GM23338 (cell line): ENCODE results near the gene MPHOSPH9. TPM values are rescaled to one million over a fixed set of nuclear protein-coding genes. Genes with fewer than 3 reads are reported as not detected.

Experiments
- ATAC-seq: fragments of 200-7000 bp; cut with Tn5 transposase; 3 replicates; pipeline ENCODE4 v1.9.1; 2020
- DNase-seq: peaks from one replicate; pipeline ENCODE4 v3.0.0-alpha.2; 2015; ENCODE audit warnings: low spot score
- H2AFZ ChIP-seq: fragments of 200-600 bp; sonication (generic); 2 replicates; pipeline ENCODE4 v1.8.0; 2016; ENCODE audit warnings: antibody characterized with exemption, mild to moderate bottlenecking, moderate library complexity
- H3F3A ChIP-seq: fragments of 200-600 bp; sonication (generic); replicated peaks from 2 replicates; pipeline ENCODE4 v1.8.0; 2017; ENCODE audit warnings: antibody characterized with exemption, mixed run types, low read depth
- H3K27ac ChIP-seq: fragments of 200-600 bp; sonication (generic); 2 replicates; pipeline ENCODE4 v1.6.1; 2016; ENCODE audit warnings: low read depth
- H3K27me3 ChIP-seq: fragments of 200-600 bp; sonication (generic); 2 replicates; pipeline ENCODE4 v1.8.0; 2016; ENCODE audit warnings: mild to moderate bottlenecking, mixed run types, moderate library complexity; ENCODE audit not compliant: insufficient read depth
- H3K36me3 ChIP-seq: fragments of 200-600 bp; sonication (generic); 2 replicates; pipeline ENCODE4 v1.8.0; 2016; ENCODE audit warnings: mild to moderate bottlenecking; ENCODE audit not compliant: insufficient read depth
- H3K4me1 ChIP-seq: fragments of 200-600 bp; sonication (generic); 2 replicates; pipeline ENCODE4 v1.8.0; 2016; ENCODE audit warnings: mild to moderate bottlenecking, moderate library complexity; ENCODE audit not compliant: insufficient read depth
- H3K4me2 ChIP-seq: fragments of 200-600 bp; sonication (generic); 2 replicates; pipeline ENCODE4 v1.7.1; 2017; ENCODE audit warnings: mixed run types
- H3K4me3 ChIP-seq: fragments of 200-600 bp; sonication (generic); 2 replicates; pipeline ENCODE4 v1.6.1; 2016; ENCODE audit warnings: mixed run types
- H3K79me2 ChIP-seq: fragments of 200-600 bp; sonication (generic); replicated peaks from 2 replicates; pipeline ENCODE4 v1.8.0; 2017; ENCODE audit warnings: mild to moderate bottlenecking; ENCODE audit not compliant: insufficient read depth
- H3K9me2 ChIP-seq: fragments of 200-600 bp; sonication (generic); 2 replicates; pipeline ENCODE4 v1.8.0; 2017; ENCODE audit not compliant: insufficient read depth
- H4K20me1 ChIP-seq: fragments of 200-600 bp; sonication (generic); replicated peaks from 2 replicates; pipeline ENCODE4 v1.8.0; 2017; ENCODE audit warnings: mild to moderate bottlenecking; ENCODE audit not compliant: insufficient read depth
- H3K27ac Mint-ChIP-seq: 2 replicates; pipeline ENCODE4 v1.8.0; 2020; ENCODE audit warnings: inconsistent platforms, mild to moderate bottlenecking, moderate library complexity, mixed read lengths
- H3K27me3 Mint-ChIP-seq: 3 replicates; pipeline ENCODE4 v1.8.0; 2022; ENCODE audit warnings: low read depth, mild to moderate bottlenecking, moderate library complexity, mixed read lengths, inconsistent platforms; ENCODE audit not compliant: insufficient read depth, poor library complexity
- H3K36me3 Mint-ChIP-seq: 3 replicates; pipeline ENCODE4 v1.8.0; 2021; ENCODE audit warnings: low read depth, mild to moderate bottlenecking, inconsistent platforms, moderate library complexity, mixed read lengths
- H3K4me1 Mint-ChIP-seq: 3 replicates; pipeline ENCODE4 v1.8.0; 2020; ENCODE audit warnings: mild to moderate bottlenecking, inconsistent platforms, mixed read lengths
- H3K4me3 Mint-ChIP-seq: 3 replicates; pipeline ENCODE4 v1.8.0; 2021; ENCODE audit warnings: moderate library complexity, mild to moderate bottlenecking, inconsistent platforms, mixed read lengths
- H3K9me3 Mint-ChIP-seq: 3 replicates; pipeline ENCODE4 v1.8.0; 2020; ENCODE audit warnings: moderate library complexity, mild to moderate bottlenecking, inconsistent platforms, mixed read lengths
- CREB1 ChIP-seq: fragments of 250-450 bp; sonication (Bioruptor Pico); IDR thresholded peaks from 2 replicates; pipeline ENCODE4 v1.5.0; 2020; ENCODE audit warnings: low read depth, mild to moderate bottlenecking, moderate library complexity
- EZH2 ChIP-seq: fragments of 200-600 bp; sonication (generic); IDR thresholded peaks from one replicate; pipeline ENCODE4 v1.8.0; 2017; ENCODE audit warnings: antibody characterized with exemption, mild to moderate bottlenecking, low read depth; ENCODE audit not compliant: unreplicated experiment
- EZH2phosphoT487 ChIP-seq: fragments of 200-600 bp; sonication (generic); IDR thresholded peaks from one replicate; pipeline ENCODE4 v1.8.1; 2018; ENCODE audit warnings: antibody characterized with exemption; ENCODE audit not compliant: unreplicated experiment
- JUNB ChIP-seq: IDR thresholded peaks from one replicate; pipeline ENCODE4 v1.6.1; 2016; ENCODE audit warnings: antibody characterized with exemption; ENCODE audit not compliant: unreplicated experiment
- NANOG ChIP-seq: IDR thresholded peaks from 2 replicates; pipeline ENCODE4 v1.6.1; 2016; ENCODE audit warnings: antibody characterized with exemption, borderline replicate concordance
- POLR2AphosphoS5 ChIP-seq: IDR thresholded peaks from 2 replicates; pipeline ENCODE4 v1.6.1; 2016; ENCODE audit warnings: antibody characterized with exemption, low read depth
- STAT1 ChIP-seq: IDR thresholded peaks from one replicate; pipeline ENCODE4 v1.6.1; 2016; ENCODE audit warnings: antibody characterized with exemption; ENCODE audit not compliant: unreplicated experiment
- ZNF114 ChIP-seq: fragments of 250-450 bp; sonication (Bioruptor Pico); IDR thresholded peaks from 2 replicates; pipeline ENCODE4 v1.5.0; 2020; ENCODE audit warnings: mild to moderate bottlenecking, moderate library complexity
- ZNF331 ChIP-seq: fragments of 250-450 bp; sonication (Bioruptor Pico); IDR thresholded peaks from 2 replicates; pipeline ENCODE4 v1.5.0; 2020; ENCODE audit warnings: low read depth, mild to moderate bottlenecking, moderate library complexity
- ZNF462 ChIP-seq: fragments of 250-450 bp; sonication (Bioruptor Pico); IDR thresholded peaks from 2 replicates; pipeline ENCODE4 v1.5.0; 2020; ENCODE audit warnings: mild to moderate bottlenecking, moderate library complexity
- polyA plus RNA-seq: library from polyadenylated mRNA; unstranded; fragments of >200 nt; fragmentation: Nextera tagmentation; extraction: Ambion mirVana; gene quantifications from 2 replicates; pipeline ENCODE4 v1.2.1, GENCODE V29; 2016
- total RNA-seq: library from RNA; depleted of rRNA; stranded (reverse); fragments of >200 nt; shearing (Covaris generic); gene quantifications from 2 replicates; pipeline ENCODE4 v1.2.3, GENCODE V29; 2014
- TF ChIP-seq, protein P1 (sequence below): IDR thresholded peaks from 2 replicates; pipeline ENCODE4 v1.6.1; 2016; ENCODE audit warnings: antibody characterized with exemption
- TF ChIP-seq, protein P2 (sequence below), 2 experiments: fragments of 200-600 bp in 1 of 2; sonication (generic) in 1 of 2; conservative IDR thresholded peaks; 2 replicates each; pipeline versions ENCODE4 v1.5.1 to v1.6.1; 2016 to 2017; ENCODE audit warnings: antibody characterized with exemption in 2 of 2, low read depth in 2 of 2, mild to moderate bottlenecking in 2 of 2, moderate library complexity in 1 of 2
- TF ChIP-seq, protein P3 (sequence below): IDR thresholded peaks from one replicate; pipeline ENCODE4 v1.6.1; 2018; ENCODE audit warnings: antibody characterized with exemption; ENCODE audit not compliant: unreplicated experiment

Gene MPHOSPH9
- total and polyA plus RNA-seq, 2 experiments from 2014 or later = 30.5 to 77.9 TPM

- no peaks in the 10 kb centered on the region; the same call in 1 of the 2 replicates for H4K20me1 ChIP-seq
- H3K4me1 ChIP-seq = peaks cover 8% of the 10 kb centered on the region
- peaks cover 4% of the 10 kb centered on the region; the same call in 2 of the 3 replicates for H3K4me1 Mint-ChIP-seq
- H3K9me3 Mint-ChIP-seq = no peaks in the 10 kb centered on the region
- H3K4me3 ChIP-seq = no peak overlapping the region
- DNase-seq (no peak), ATAC-seq (no peak)
- H3K27me3 ChIP-seq = no peaks in the 10 kb centered on the region
- H3K4me2 ChIP-seq = no peak overlapping the region
- H3K36me3 ChIP-seq = peaks cover 7% of the 10 kb centered on the region; the same call in 1 of the 2 replicates
- H3K79me2 ChIP-seq = peaks cover 23% of the 10 kb centered on the region
- H3F3A ChIP-seq = no peaks in the 10 kb centered on the region
- peaks cover 7% of the 10 kb centered on the region for H3K36me3 Mint-ChIP-seq
- H2AFZ ChIP-seq = no peak overlapping the region
- H3K9me2 ChIP-seq = no peaks in the 10 kb centered on the region
- H3K27ac ChIP-seq = 0 out of 2 replicates have a peak overlapping the region, but pooled peaks have one; percentile 29
- peaks cover 7% of the 10 kb centered on the region for H3K27me3 Mint-ChIP-seq
- no peak overlapping the region for H3K27ac Mint-ChIP-seq
- no peak for TF ChIP-seq EZH2
- TF ChIP-seq ZNF114 (CRISPR knock-in tag) = no peak
- TF ChIP-seq, protein P1, sequence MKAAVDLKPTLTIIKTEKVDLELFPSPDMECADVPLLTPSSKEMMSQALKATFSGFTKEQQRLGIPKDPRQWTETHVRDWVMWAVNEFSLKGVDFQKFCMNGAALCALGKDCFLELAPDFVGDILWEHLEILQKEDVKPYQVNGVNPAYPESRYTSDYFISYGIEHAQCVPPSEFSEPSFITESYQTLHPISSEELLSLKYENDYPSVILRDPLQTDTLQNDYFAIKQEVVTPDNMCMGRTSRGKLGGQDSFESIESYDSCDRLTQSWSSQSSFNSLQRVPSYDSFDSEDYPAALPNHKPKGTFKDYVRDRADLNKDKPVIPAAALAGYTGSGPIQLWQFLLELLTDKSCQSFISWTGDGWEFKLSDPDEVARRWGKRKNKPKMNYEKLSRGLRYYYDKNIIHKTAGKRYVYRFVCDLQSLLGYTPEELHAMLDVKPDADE = no peak
- no peak for TF ChIP-seq NANOG
- TF ChIP-seq, protein P2, sequence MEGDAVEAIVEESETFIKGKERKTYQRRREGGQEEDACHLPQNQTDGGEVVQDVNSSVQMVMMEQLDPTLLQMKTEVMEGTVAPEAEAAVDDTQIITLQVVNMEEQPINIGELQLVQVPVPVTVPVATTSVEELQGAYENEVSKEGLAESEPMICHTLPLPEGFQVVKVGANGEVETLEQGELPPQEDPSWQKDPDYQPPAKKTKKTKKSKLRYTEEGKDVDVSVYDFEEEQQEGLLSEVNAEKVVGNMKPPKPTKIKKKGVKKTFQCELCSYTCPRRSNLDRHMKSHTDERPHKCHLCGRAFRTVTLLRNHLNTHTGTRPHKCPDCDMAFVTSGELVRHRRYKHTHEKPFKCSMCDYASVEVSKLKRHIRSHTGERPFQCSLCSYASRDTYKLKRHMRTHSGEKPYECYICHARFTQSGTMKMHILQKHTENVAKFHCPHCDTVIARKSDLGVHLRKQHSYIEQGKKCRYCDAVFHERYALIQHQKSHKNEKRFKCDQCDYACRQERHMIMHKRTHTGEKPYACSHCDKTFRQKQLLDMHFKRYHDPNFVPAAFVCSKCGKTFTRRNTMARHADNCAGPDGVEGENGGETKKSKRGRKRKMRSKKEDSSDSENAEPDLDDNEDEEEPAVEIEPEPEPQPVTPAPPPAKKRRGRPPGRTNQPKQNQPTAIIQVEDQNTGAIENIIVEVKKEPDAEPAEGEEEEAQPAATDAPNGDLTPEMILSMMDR (conservative IDR thresholded peaks at IDR 0.05; ENCODE audit: low read depth in 2 of 2) = no peak
- no peak for TF ChIP-seq JUNB
- TF ChIP-seq ZNF331 = no peak
- no peak for TF ChIP-seq POLR2AphosphoS5
- no peak for TF ChIP-seq EZH2phosphoT487
- TF ChIP-seq, protein P3, sequence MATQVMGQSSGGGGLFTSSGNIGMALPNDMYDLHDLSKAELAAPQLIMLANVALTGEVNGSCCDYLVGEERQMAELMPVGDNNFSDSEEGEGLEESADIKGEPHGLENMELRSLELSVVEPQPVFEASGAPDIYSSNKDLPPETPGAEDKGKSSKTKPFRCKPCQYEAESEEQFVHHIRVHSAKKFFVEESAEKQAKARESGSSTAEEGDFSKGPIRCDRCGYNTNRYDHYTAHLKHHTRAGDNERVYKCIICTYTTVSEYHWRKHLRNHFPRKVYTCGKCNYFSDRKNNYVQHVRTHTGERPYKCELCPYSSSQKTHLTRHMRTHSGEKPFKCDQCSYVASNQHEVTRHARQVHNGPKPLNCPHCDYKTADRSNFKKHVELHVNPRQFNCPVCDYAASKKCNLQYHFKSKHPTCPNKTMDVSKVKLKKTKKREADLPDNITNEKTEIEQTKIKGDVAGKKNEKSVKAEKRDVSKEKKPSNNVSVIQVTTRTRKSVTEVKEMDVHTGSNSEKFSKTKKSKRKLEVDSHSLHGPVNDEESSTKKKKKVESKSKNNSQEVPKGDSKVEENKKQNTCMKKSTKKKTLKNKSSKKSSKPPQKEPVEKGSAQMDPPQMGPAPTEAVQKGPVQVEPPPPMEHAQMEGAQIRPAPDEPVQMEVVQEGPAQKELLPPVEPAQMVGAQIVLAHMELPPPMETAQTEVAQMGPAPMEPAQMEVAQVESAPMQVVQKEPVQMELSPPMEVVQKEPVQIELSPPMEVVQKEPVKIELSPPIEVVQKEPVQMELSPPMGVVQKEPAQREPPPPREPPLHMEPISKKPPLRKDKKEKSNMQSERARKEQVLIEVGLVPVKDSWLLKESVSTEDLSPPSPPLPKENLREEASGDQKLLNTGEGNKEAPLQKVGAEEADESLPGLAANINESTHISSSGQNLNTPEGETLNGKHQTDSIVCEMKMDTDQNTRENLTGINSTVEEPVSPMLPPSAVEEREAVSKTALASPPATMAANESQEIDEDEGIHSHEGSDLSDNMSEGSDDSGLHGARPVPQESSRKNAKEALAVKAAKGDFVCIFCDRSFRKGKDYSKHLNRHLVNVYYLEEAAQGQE = no peak
- no peak for TF ChIP-seq ZNF462 (CRISPR knock-in tag)
- no peak for TF ChIP-seq STAT1
- TF ChIP-seq CREB1 (CRISPR knock-in tag) = no peak
- H3K4me3 Mint-ChIP-seq = no peak overlapping the region
Observed at GRCh38 chr12:123227581-123228258, 5.2 kb downstream of the MPHOSPH9 start.
